ENCODE measurements around the gene BLVRB.
"Not testable (repeated sequence)": the region's sequence is repeated elsewhere in the genome, so short reads cannot be mapped to it uniquely, and the experiment has no call there.

BLVRB gene

GRCh38 chr19:40452016-40452415, 13.5 kb downstream of the BLVRB start:
- in situ Hi-C loops (cut with MboI; ENCODE audit: low sequenced_read_pairs) = no loop called here

GRCh38 chr19:40450664-40451063, 14.9 kb downstream of the BLVRB start:
- in situ Hi-C loops (cut with MboI; ENCODE audit: low sequenced_read_pairs) = no loop called here

GRCh38 chr19:40449506-40449905, 16.0 kb downstream of the BLVRB start:
- in situ Hi-C loops (cut with MboI; ENCODE audit: low sequenced_read_pairs) = no loop called here

GRCh38 chr19:40446263-40446784, 19.2 kb downstream of the BLVRB start:
- in situ Hi-C loops (cut with MboI; ENCODE audit: low sequenced_read_pairs) = no loop called here

- in situ Hi-C loops (cut with MboI; ENCODE audit: low sequenced_read_pairs) = no loop called here
Observed at GRCh38 chr19:40445780-40446262, 19.7 kb downstream of the BLVRB start.

- in situ Hi-C loops (cut with MboI; ENCODE audit: low sequenced_read_pairs) = no loop called here
Observed at GRCh38 chr19:40444825-40445312, 20.7 kb downstream of the BLVRB start.

- in situ Hi-C loops (cut with MboI; ENCODE audit: low sequenced_read_pairs) = no loop called here
Observed at GRCh38 chr19:40444000-40444824, 21.3 kb downstream of the BLVRB start, which contains the start of gene SERTAD3. Gene SERTAD3, minus strand, starts transcription at chr19:40444335. Its CDS starts 2,255 bp downstream, at chr19:40442080.

GRCh38 chr19:40443131-40443999, 22.2 kb downstream of the BLVRB start:
- in situ Hi-C loops (cut with MboI; ENCODE audit: low sequenced_read_pairs) = no loop called here

- in situ Hi-C loops (cut with MboI; ENCODE audit: low sequenced_read_pairs) = no loop called here
Observed at GRCh38 chr19:40442328-40443130, 23.0 kb downstream of the BLVRB start.

- in situ Hi-C loops (cut with MboI; ENCODE audit: low sequenced_read_pairs) = no loop called here
Observed at GRCh38 chr19:40441719-40442253, 23.8 kb downstream of the BLVRB start.

- in situ Hi-C loops (cut with MboI; ENCODE audit: low sequenced_read_pairs) = no loop called here
Observed at GRCh38 chr19:40438284-40438683, 27.3 kb downstream of the BLVRB start.

GRCh38 chr19:40433391-40434216, 31.9 kb downstream of the BLVRB start:
- in situ Hi-C loops (cut with MboI; ENCODE audit: low sequenced_read_pairs) = no loop called here

GRCh38 chr19:40432760-40433159, 32.8 kb downstream of the BLVRB start:
- in situ Hi-C loops (cut with MboI; ENCODE audit: low sequenced_read_pairs) = not testable (repeated sequence)

- in situ Hi-C loops (cut with MboI; ENCODE audit: low sequenced_read_pairs) = no loop called here
Observed at GRCh38 chr19:40431698-40432097, 33.8 kb downstream of the BLVRB start.

GRCh38 chr19:40430242-40430641, 35.3 kb downstream of the BLVRB start:
- in situ Hi-C loops (cut with MboI; ENCODE audit: low sequenced_read_pairs) = not testable (repeated sequence)

- in situ Hi-C loops (cut with MboI; ENCODE audit: low sequenced_read_pairs) = not testable (repeated sequence)
Observed at GRCh38 chr19:40428197-40428596, 37.3 kb downstream of the BLVRB start.

GRCh38 chr19:40425450-40426287, 39.9 kb downstream of the BLVRB start, which contains the start of gene SERTAD1:
Gene SERTAD1, minus strand, starts transcription at chr19:40425992. Its CDS starts 2,446 bp downstream, at chr19:40423546.
- in situ Hi-C loops (cut with MboI; ENCODE audit: low sequenced_read_pairs) = no loop called here
